ENCODE measurements around the gene MAML3.

The MAML3 gene

GRCh38 chr4:140186082-140186438 is 32.1 kb upstream of the MAML3 start:
- no peak for DNase-seq (ENCODE audit: insufficient read length, low spot score)
- FAIRE-seq: no peak
- TF ChIP-seq, protein P1, sequence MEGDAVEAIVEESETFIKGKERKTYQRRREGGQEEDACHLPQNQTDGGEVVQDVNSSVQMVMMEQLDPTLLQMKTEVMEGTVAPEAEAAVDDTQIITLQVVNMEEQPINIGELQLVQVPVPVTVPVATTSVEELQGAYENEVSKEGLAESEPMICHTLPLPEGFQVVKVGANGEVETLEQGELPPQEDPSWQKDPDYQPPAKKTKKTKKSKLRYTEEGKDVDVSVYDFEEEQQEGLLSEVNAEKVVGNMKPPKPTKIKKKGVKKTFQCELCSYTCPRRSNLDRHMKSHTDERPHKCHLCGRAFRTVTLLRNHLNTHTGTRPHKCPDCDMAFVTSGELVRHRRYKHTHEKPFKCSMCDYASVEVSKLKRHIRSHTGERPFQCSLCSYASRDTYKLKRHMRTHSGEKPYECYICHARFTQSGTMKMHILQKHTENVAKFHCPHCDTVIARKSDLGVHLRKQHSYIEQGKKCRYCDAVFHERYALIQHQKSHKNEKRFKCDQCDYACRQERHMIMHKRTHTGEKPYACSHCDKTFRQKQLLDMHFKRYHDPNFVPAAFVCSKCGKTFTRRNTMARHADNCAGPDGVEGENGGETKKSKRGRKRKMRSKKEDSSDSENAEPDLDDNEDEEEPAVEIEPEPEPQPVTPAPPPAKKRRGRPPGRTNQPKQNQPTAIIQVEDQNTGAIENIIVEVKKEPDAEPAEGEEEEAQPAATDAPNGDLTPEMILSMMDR (IDR thresholded peaks at IDR 0.05; ENCODE audit: insufficient read depth, missing control alignments): no peak

GRCh38 chr4:140185412-140186081 is 31.6 kb upstream of the MAML3 start:
- TF ChIP-seq, protein P1 (IDR thresholded peaks at IDR 0.05; ENCODE audit: insufficient read depth, missing control alignments): no peak
- DNase-seq (ENCODE audit: insufficient read length, low spot score) (no peak), FAIRE-seq (no peak)

DNA sequence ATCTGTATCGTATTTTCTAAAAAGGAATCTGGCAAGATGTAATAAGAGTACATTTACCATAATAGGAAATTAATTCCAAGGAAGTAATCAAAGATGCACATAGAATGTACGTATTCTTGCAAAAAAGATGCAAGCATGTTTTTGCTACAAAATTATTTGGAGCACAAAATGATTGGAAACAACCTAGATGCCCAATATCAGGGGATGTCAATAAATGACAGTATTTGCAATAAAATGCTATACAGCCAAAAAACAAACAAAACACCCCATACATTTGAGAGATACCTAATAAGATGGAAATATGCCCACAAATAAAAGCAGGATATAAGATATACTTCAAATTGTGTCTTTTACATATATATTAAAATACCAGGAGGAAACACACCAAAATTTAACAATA is 29.3 kb upstream of the MAML3 start:
- TF ChIP-seq, protein P1 (IDR thresholded peaks at IDR 0.05; ENCODE audit: insufficient read depth, missing control alignments): no peak
- DNase-seq (ENCODE audit: insufficient read length, low spot score) (no peak), FAIRE-seq (peak; percentile 67)

DNA sequence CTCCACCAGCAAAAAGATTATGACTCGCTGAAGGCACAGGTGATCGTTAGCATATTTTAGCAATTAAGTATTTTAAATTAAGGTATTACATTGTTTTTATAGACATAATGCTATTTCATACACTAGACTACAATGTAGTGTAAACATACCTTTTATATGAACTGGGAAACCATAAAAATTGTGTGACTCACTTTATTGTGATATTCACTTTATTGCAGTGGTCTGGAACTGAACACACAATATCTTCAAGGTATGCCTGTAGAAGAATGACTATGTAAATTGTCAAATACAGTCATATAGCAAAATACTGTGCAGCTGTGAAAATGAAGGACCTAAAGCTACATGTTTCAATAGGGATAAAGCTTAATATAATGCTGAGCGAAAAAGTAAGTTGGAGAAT is 26.6 kb upstream of the MAML3 start:
- TF ChIP-seq, protein P1 (IDR thresholded peaks at IDR 0.05; ENCODE audit: insufficient read depth, missing control alignments): no peak
- FAIRE-seq (no peak), DNase-seq (ENCODE audit: insufficient read length, low spot score) (no peak)

- FAIRE-seq (no peak), DNase-seq (ENCODE audit: insufficient read length, low spot score) (no peak)
- TF ChIP-seq, protein P1 (IDR thresholded peaks at IDR 0.05; ENCODE audit: insufficient read depth, missing control alignments): no peak
Measured at GRCh38 chr4:140176735-140177134, 22.8 kb upstream of the MAML3 start.

DNA sequence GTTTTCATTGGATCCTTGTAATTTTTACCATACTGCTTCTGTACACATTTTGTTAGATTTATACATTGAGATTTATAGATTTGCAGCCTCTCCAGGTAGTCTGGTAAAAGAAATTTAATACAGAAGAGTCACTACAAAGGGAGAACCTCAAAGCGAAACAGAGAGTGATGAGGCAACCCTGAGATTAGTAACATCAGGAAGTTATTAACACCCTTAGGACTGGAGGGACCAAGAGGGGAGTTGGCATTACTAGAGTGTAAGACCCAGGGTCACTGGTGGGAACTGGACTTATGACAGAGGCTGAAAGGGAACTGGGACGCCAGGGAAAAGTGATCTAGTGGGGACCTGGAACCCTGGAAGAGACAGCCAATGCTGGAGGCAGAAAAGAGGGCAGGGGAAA is 20.6 kb upstream of the MAML3 start:
- no peak for FAIRE-seq
- TF ChIP-seq, protein P1 (IDR thresholded peaks at IDR 0.05; ENCODE audit: insufficient read depth, missing control alignments): no peak
- DNase-seq (ENCODE audit: insufficient read length, low spot score): no peak

DNA sequence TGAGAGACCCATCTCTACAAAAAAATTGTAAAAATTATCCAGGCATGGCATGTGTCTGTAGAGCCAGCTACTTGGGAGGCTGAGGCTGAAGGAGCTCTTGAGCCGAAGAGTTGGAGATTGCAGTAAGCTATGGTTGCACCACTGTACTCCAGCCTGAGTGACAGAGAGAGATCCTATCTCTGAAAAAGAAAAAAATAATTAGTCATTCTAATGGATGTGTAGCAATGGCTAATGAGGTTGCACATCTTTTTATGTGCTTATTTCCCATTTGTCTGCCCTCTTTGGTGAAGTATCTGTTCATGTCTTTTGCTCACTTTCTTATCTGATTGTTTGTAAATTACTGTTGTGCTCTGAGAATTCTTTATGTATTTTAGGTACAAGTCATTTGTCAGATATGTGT is 19.0 kb upstream of the MAML3 start:
- DNase-seq (ENCODE audit: insufficient read length, low spot score) (no peak), FAIRE-seq (no peak)
- TF ChIP-seq, protein P1 (IDR thresholded peaks at IDR 0.05; ENCODE audit: insufficient read depth, missing control alignments): no peak
